PC-9 (cell line): ENCODE measurements around the gene TCEAL3. TPM values are rescaled to one million over a fixed set of nuclear protein-coding genes. Genes with fewer than 3 reads are reported as not detected.

ENCODE experiments used
- BruUV-seq: library from RNA; stranded (reverse); fragments of 400-500 nt; replicated peaks from 2 replicates; lab custom pipeline; 2021; lab: Mats Ljungman, UMichigan
- CTCF ChIA-PET: fragments of 300-600 bp; sonication (Branson Sonifier 250); formaldehyde crosslinking; loops from one replicate; lab custom pipeline; 2022; ENCODE audit warnings: antibody characterized with exemption; lab: Charles Lee
- POLR2A ChIA-PET: fragments of 300-600 bp; sonication (Branson Sonifier 250); formaldehyde crosslinking; loops from one replicate; lab custom pipeline; 2022; ENCODE audit warnings: antibody characterized with exemption; ENCODE audit not compliant: unreplicated experiment; lab: Charles Lee
- DNase-seq, 2 experiments: peaks; one replicate each; pipeline versions ENCODE4 v3.0.0 to v3.0.0-alpha.2; 2015 to 2022; ENCODE audit warnings: mixed read lengths in 1 of 2
- H2AFZ ChIP-seq: fragments of 200-600 bp; sonication (generic); 2 replicates; pipeline ENCODE4 v1.8.1; 2017; ENCODE audit warnings: antibody characterized with exemption
- H3F3A ChIP-seq: fragments of 200-600 bp; sonication (generic); 2 replicates; pipeline ENCODE4 v1.8.1; 2017; ENCODE audit warnings: antibody characterized with exemption, mild to moderate bottlenecking, low read depth; ENCODE audit not compliant: insufficient read depth
- H3K27ac ChIP-seq: fragments of 200-600 bp; sonication (generic); 2 replicates; pipeline ENCODE4 v1.6.1; 2016; ENCODE audit warnings: mixed run types
- H3K27me3 ChIP-seq: fragments of 200-600 bp; sonication (generic); 2 replicates; pipeline ENCODE4 v1.6.1; 2016; ENCODE audit warnings: low read depth, mixed run types; ENCODE audit not compliant: insufficient read depth
- H3K36me3 ChIP-seq: fragments of 200-600 bp; sonication (generic); 2 replicates; pipeline ENCODE4 v1.6.1; 2016; ENCODE audit warnings: low read depth, mixed run types
- H3K4me1 ChIP-seq: fragments of 200-600 bp; sonication (generic); replicated peaks from 2 replicates; pipeline ENCODE4 v1.6.1; 2016; ENCODE audit warnings: mixed run types; ENCODE audit not compliant: insufficient read depth
- H3K4me2 ChIP-seq: fragments of 200-600 bp; sonication (generic); 2 replicates; pipeline ENCODE4 v1.6.1; 2017; ENCODE audit warnings: mixed run types
- H3K4me3 ChIP-seq: fragments of 200-600 bp; sonication (generic); 2 replicates; pipeline ENCODE4 v1.6.1; 2016; ENCODE audit warnings: mixed run types
- H3K79me2 ChIP-seq: fragments of 200-600 bp; sonication (generic); 2 replicates; pipeline ENCODE4 v1.6.1; 2017; ENCODE audit warnings: low read depth, mixed run types
- H3K9me2 ChIP-seq: fragments of 200-600 bp; sonication (generic); 2 replicates; pipeline ENCODE4 v1.8.1; 2017; ENCODE audit warnings: mild to moderate bottlenecking; ENCODE audit not compliant: insufficient read depth
- H3K9me3 ChIP-seq: fragments of 200-600 bp; sonication (generic); 2 replicates; pipeline ENCODE4 v1.8.1; 2016; ENCODE audit warnings: low read depth; ENCODE audit not compliant: insufficient read depth
- H4K20me1 ChIP-seq: fragments of 200-600 bp; sonication (generic); 2 replicates; pipeline ENCODE4 v1.8.1; 2017; ENCODE audit not compliant: insufficient read depth
- CTCF ChIP-seq: fragments of 200-600 bp; sonication (generic); conservative IDR thresholded peaks from 2 replicates; pipeline ENCODE4 v1.6.1; 2017; ENCODE audit warnings: mixed run types, antibody characterized with exemption, mild to moderate bottlenecking, moderate library complexity
- EZH2 ChIP-seq: fragments of 200-600 bp; sonication (generic); IDR thresholded peaks from 2 replicates; pipeline ENCODE4 v1.8.0; 2017; ENCODE audit warnings: antibody characterized with exemption, low read depth
- intact Hi-C: fragments of 100-400 bp; cut with micrococcal nuclease; formaldehyde crosslinking; loops from one replicate; pipeline ENCODE4 v1.10.0; 2022; ENCODE audit not compliant: unreplicated experiment
- total RNA-seq: library from RNA; stranded (reverse); gene quantifications from 2 replicates; pipeline ENCODE4 v1.2.3, GENCODE V29; 2021

The TCEAL3 gene
- total RNA-seq, 1 experiment from 2014 or later, result 12.8 TPM

- Histone ChIP-seq H3K4me2 (no peak overlapping the region), H3K27ac (no peak overlapping the region), H4K20me1 (no peaks in the 10 kb centered on the region), H3K79me2 (peaks cover 18% of the 10 kb centered on the region), H3F3A (no peaks in the 10 kb centered on the region), H3K9me2 (no peaks in the 10 kb centered on the region), H3K27me3 (no peaks in the 10 kb centered on the region), H3K9me3 (no peaks in the 10 kb centered on the region), H3K4me1 (no peaks in the 10 kb centered on the region; the same call in 1 of the 2 replicates), H3K4me3 (no peak overlapping the region), H3K36me3 (no peaks in the 10 kb centered on the region), H2AFZ (no peak overlapping the region)
- no peak for DNase-seq
- BruUV-seq, result no TSS peak
- ChIA-PET POLR2A (no interaction called here), CTCF (no interaction called here)
- TF ChIP-seq EZH2, result no peak
- no peak for TF ChIP-seq CTCF
- intact Hi-C loops, result no loop called here
Observed at GRCh38 chrX:103624111-103624510, 16.3 kb downstream of the TCEAL3 start.

- Histone ChIP-seq H3K4me3 (no peak overlapping the region), H3K9me2 (no peaks in the 10 kb centered on the region), H4K20me1 (no peaks in the 10 kb centered on the region), H3K4me1 (no peaks in the 10 kb centered on the region; the same call in 1 of the 2 replicates), H3K9me3 (no peaks in the 10 kb centered on the region), H3K4me2 (no peak overlapping the region), H3K79me2 (peaks cover 18% of the 10 kb centered on the region), H3K27me3 (no peaks in the 10 kb centered on the region), H3K36me3 (no peaks in the 10 kb centered on the region), H3F3A (peaks cover 8% of the 10 kb centered on the region; the same call in 1 of the 2 replicates), H3K27ac (no peak overlapping the region), H2AFZ (no peak overlapping the region)
- no TSS peak for BruUV-seq
- no peak for DNase-seq
- no peak for TF ChIP-seq EZH2
- no peak for TF ChIP-seq CTCF
- intact Hi-C loops, result no loop called here
- CTCF ChIA-PET, result no interaction called here
- POLR2A ChIA-PET, result no interaction called here
Observed at GRCh38 chrX:103626855-103627254, 19.1 kb downstream of the TCEAL3 start.

- Histone ChIP-seq H3K27me3 (no peaks in the 10 kb centered on the region), H3K9me3 (no peaks in the 10 kb centered on the region), H3K4me3 (peak within 1 kb of the TSS; percentile 91), H3F3A (peaks cover 8% of the 10 kb centered on the region; the same call in 1 of the 2 replicates), H2AFZ (peak within 1 kb of the TSS; percentile 97), H3K4me1 (peaks cover 12% of the 10 kb centered on the region), H3K4me2 (peak within 1 kb of the TSS; percentile 90), H3K27ac (peak within 1 kb of the TSS; percentile 78), H3K79me2 (peaks cover 18% of the 10 kb centered on the region), H3K36me3 (no peaks in the 10 kb centered on the region), H4K20me1 (no peaks in the 10 kb centered on the region), H3K9me2 (no peaks in the 10 kb centered on the region)
- TSS peak; percentile 82 for BruUV-seq
- ChIA-PET POLR2A (no interaction called here), CTCF (interaction anchor here (0.6 to 1.7 kb wide), 2 partner anchors 58 to 285 kb away, joined by 4 to 9 read pairs; no protein-coding TSS in a partner anchor)
- no peak for TF ChIP-seq CTCF
- no peak for TF ChIP-seq EZH2
- peak in 1 of 2 experiments; percentile 41 for DNase-seq
- intact Hi-C loops, result no loop called here
Observed at GRCh38 chrX:103628386-103629317, 20.9 kb downstream of the TCEAL3 start, which contains the start of gene TCEAL1. Gene TCEAL1, plus strand, starts transcription at chrX:103628975. Its CDS starts 942 bp downstream, at chrX:103629917.
